HFF-Myc (cell line): ENCODE measurements around the gene KLHL26.

Experiments used
- DNase-seq: peaks from one replicate; pipeline ENCODE4 v3.0.0-alpha.2; 2011; ENCODE audit warnings: low read depth; ENCODE audit errors: extremely low read depth
- H3K4me3 ChIP-seq: replicated peaks from 2 replicates; pipeline ENCODE4 v1.5.1; 2011; ENCODE audit warnings: low read depth, mild to moderate bottlenecking, control low read depth, low read length
- CTCF ChIP-seq: IDR thresholded peaks from 2 replicates; pipeline ENCODE4 v1.5.1; 2012; ENCODE audit warnings: mild to moderate bottlenecking, low read depth, low read length, control low read depth; ENCODE audit errors: missing control alignments

KLHL26 gene

GRCh38 chr19:18710186-18710585 lies 73.4 kb downstream of the KLHL26 start:
- no peak for TF ChIP-seq CTCF
- no peak overlapping the region for H3K4me3 ChIP-seq
- no peak for DNase-seq

GRCh38 chr19:18710996-18711751 lies 74.3 kb downstream of the KLHL26 start:
- no peak for TF ChIP-seq CTCF
- DNase-seq = no peak
- H3K4me3 ChIP-seq = no peak overlapping the region

DNA sequence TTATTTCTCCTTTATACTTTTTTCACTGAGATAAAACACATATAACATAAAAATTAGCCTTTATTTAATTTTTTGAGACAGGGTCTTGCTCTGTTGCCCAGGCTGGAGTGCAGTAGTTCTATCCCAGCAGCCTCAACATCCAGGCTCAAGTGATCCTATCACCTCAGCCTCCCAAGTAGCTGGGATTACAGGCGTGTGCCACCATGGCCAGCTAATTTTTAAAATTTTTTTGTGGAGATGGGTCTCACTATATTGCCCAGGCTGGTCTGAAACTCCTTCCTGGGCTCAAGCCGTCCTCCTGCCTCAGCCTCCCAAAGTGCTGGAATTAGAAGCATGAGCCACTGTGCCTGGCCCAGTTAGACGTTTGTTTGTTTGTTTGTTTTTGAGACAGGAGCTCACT lies 75.1 kb downstream of the KLHL26 start:
- DNase-seq = no peak
- TF ChIP-seq CTCF = no peak
- no peak overlapping the region for H3K4me3 ChIP-seq

DNA sequence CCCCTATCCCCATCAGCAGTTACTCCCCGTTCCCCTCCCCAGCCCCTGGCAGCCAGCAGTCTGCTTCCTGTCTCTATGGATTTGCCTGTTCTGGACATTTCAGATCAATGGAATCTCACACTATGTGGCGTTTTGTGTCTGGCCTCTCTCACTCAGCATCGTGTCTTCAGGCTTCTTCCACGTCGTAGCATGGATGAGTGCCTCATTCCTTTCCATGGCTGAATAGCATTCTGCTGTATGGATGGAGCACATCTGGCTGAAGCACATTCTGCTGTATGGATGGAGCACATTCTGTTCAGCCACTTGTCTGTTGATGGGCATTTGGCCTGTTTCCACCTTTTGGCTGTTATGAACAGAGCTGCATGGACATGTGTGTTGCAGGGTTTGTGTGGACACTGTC lies 76.2 kb downstream of the KLHL26 start:
- no peak for DNase-seq
- H3K4me3 ChIP-seq = no peak overlapping the region
- no peak for TF ChIP-seq CTCF

GRCh38 chr19:18713550-18714117 lies 76.8 kb downstream of the KLHL26 start:
- no peak for TF ChIP-seq CTCF
- no peak for DNase-seq
- no peak overlapping the region for H3K4me3 ChIP-seq

DNA sequence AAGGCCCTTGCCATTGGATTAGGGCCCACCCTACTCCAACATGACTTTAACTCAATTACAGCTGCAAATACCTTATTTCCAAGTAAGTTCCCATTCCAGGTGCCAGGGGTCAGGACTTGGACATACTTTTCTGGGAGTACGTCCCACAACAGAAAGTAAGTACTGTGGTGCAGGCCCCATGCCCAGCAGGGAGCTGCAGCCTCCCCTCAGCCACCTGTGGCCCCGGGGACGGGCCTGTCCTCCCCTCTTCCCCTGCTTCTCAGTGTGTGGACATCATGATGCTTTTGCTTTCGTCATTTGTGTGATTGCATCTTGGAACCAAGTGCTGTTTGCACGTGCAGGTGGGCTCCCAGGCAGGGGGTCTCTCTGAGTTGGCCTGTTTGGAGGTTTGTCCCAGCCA lies 78.6 kb downstream of the KLHL26 start:
- TF ChIP-seq CTCF = no peak
- no peak for DNase-seq
- H3K4me3 ChIP-seq = no peak overlapping the region
